Ammon's horn (tissue), 1 donor: ENCODE data around the gene HSD17B10.
"Not testable (repeated sequence)": the region's sequence is repeated elsewhere in the genome, so short reads cannot be mapped to it uniquely, and the experiment has no call there.

ENCODE experiments used
- DNase-seq: peaks from one replicate; pipeline ENCODE4 v3.0.0-alpha.2; 2016; ENCODE audit warnings: low spot score

Gene HSD17B10

GRCh38 chrX:53433651-53434639 lies at the start of gene HSD17B10:
Gene HSD17B10, minus strand, starts transcription at chrX:53434370. Its CDS starts 25 bp downstream, at chrX:53434345.
- DNase-seq = peak; percentile 92

GRCh38 chrX:53483416-53483815 lies 49.2 kb upstream of the HSD17B10 start:
- DNase-seq = no peak

GRCh38 chrX:53481816-53482465 lies 47.8 kb upstream of the HSD17B10 start:
- DNase-seq = peak; percentile 62

GRCh38 chrX:53481093-53481492 lies 46.9 kb upstream of the HSD17B10 start:
- no peak for DNase-seq

- DNase-seq = no peak
Measured at GRCh38 chrX:53479301-53479700, 45.1 kb upstream of the HSD17B10 start.

GRCh38 chrX:53476371-53476770 lies 42.2 kb upstream of the HSD17B10 start:
- DNase-seq = no peak

GRCh38 chrX:53474707-53475106 lies 40.5 kb upstream of the HSD17B10 start:
- no peak for DNase-seq

GRCh38 chrX:53471346-53471745 lies 37.2 kb upstream of the HSD17B10 start:
- no peak for DNase-seq

GRCh38 chrX:53468659-53469058 lies 34.5 kb upstream of the HSD17B10 start:
- DNase-seq = not testable (repeated sequence)

- no peak for DNase-seq
Measured at GRCh38 chrX:53458082-53458481, 23.9 kb upstream of the HSD17B10 start.

- DNase-seq = no peak
Measured at GRCh38 chrX:53456254-53456653, 22.1 kb upstream of the HSD17B10 start.

GRCh38 chrX:53452812-53453211 lies 18.6 kb upstream of the HSD17B10 start:
- DNase-seq = no peak

GRCh38 chrX:53449632-53450031 lies 15.5 kb upstream of the HSD17B10 start:
- DNase-seq = no peak

GRCh38 chrX:53447441-53447840 lies 13.3 kb upstream of the HSD17B10 start:
- no peak for DNase-seq

- DNase-seq = peak; percentile 10
Measured at GRCh38 chrX:53445977-53446376, 11.8 kb upstream of the HSD17B10 start.

- DNase-seq = peak; percentile 5
Measured at GRCh38 chrX:53442322-53442631, 8.1 kb upstream of the HSD17B10 start.

- DNase-seq = peak; percentile 72
Measured at GRCh38 chrX:53441531-53442321, 7.6 kb upstream of the HSD17B10 start.

GRCh38 chrX:53440621-53441517 lies 6.7 kb upstream of the HSD17B10 start:
- DNase-seq = peak; percentile 11

- DNase-seq = no peak
Measured at GRCh38 chrX:53440101-53440500, 5.9 kb upstream of the HSD17B10 start.

GRCh38 chrX:53438832-53439230 lies 4.7 kb upstream of the HSD17B10 start:
- no peak for DNase-seq

- DNase-seq = no peak
Measured at GRCh38 chrX:53438174-53438831, 4.1 kb upstream of the HSD17B10 start.
